ENCODE results near the gene AMN1. TPM values are rescaled to one million over a fixed set of nuclear protein-coding genes. Genes with fewer than 3 reads are reported as not detected.

The AMN1 gene
- total RNA-seq, 2 experiments from 2014 or later: 6.9 to 8.5 TPM

DNA sequence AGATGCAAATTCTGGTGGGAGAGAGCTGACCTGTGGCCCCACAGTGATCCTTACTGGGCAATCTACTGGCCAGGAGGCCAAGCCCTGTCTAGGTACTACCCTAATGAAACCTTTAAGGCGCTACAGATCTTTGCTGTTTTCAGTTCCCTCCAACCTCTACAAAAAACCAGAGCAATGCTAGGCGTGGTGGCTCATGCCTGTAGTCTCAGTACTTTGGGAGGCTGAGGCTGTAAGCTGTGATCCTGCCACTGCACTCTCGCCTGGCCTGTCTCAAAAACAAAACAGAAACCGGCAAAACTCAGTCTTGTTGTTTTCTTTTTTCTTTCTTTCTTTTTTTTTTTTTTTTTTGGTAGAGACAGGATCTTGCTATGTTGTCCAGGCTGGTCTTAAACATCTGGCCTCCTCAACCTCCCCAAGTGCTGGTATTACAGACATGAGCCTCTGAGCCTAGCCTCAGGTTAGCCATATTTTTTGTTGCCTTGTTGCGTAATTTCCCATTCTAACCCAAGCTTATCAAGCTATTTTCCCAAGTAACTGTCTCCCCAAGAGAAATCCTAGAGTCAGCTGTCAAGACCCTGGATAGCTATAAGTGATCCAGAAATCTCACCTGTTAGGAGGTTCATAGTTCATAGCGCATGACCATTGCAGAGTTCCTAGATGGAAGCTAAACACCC is 66.5 kb downstream of the AMN1 start:
- H3K4me1 ChIP-seq (ENCODE audit: insufficient read depth, low read length): peaks cover 12% of the 10 kb centered on the region
- intact Hi-C loops (cut with DNase I, micrococcal nuclease): loop anchor here in 1 of 2 experiments (2.0 kb wide), 1 partner anchor 16 kb away; no protein-coding TSS in a partner anchor
- no peaks in the 10 kb centered on the region for H3K27me3 Mint-ChIP-seq
- H3K9me3 ChIP-seq (ENCODE audit: control insufficient read depth in 1 of 2, insufficient read depth in 1 of 2, low read length in 2 of 2): no peaks in the 10 kb centered on the region
- peaks cover 19% of the 10 kb centered on the region for H3K4me1 Mint-ChIP-seq (ENCODE audit: low read depth)
- H3K27me3 ChIP-seq (ENCODE audit: control insufficient read depth in 1 of 2, insufficient read depth in 2 of 2, low read length in 2 of 2): no peaks in the 10 kb centered on the region
- H3K4me3 Mint-ChIP-seq: peak overlapping the region; percentile 1
- ChIA-PET POLR2A (interaction anchor here (0.6 kb wide), 1 partner anchor 297 kb away, joined by 3 read pairs; the partner anchor contains the start of gene RESF1), CTCF (interaction anchor here (1.5 kb wide), 1 partner anchor 20 kb away, joined by 3 read pairs; no protein-coding TSS in a partner anchor)
- no peak overlapping the region for H3K27ac ChIP-seq (ENCODE audit: low read depth in 1 of 2, low read length in 2 of 2)
- H3K9me3 Mint-ChIP-seq: no peaks in the 10 kb centered on the region
- TF ChIP-seq, protein P1, sequence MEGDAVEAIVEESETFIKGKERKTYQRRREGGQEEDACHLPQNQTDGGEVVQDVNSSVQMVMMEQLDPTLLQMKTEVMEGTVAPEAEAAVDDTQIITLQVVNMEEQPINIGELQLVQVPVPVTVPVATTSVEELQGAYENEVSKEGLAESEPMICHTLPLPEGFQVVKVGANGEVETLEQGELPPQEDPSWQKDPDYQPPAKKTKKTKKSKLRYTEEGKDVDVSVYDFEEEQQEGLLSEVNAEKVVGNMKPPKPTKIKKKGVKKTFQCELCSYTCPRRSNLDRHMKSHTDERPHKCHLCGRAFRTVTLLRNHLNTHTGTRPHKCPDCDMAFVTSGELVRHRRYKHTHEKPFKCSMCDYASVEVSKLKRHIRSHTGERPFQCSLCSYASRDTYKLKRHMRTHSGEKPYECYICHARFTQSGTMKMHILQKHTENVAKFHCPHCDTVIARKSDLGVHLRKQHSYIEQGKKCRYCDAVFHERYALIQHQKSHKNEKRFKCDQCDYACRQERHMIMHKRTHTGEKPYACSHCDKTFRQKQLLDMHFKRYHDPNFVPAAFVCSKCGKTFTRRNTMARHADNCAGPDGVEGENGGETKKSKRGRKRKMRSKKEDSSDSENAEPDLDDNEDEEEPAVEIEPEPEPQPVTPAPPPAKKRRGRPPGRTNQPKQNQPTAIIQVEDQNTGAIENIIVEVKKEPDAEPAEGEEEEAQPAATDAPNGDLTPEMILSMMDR (IDR thresholded peaks at IDR 0.05): no peak
- ATAC-seq (ENCODE audit: poor library complexity) (no peak), DNase-seq (no peak)
- H3K36me3 Mint-ChIP-seq (ENCODE audit: low read depth): peaks cover 4% of the 10 kb centered on the region
- no peak overlapping the region for H3K27ac Mint-ChIP-seq
- no peaks in the 10 kb centered on the region for H3K36me3 ChIP-seq (ENCODE audit: insufficient read depth, low read length)
- no peak overlapping the region for H3K4me3 ChIP-seq (ENCODE audit: low read length)

DNA sequence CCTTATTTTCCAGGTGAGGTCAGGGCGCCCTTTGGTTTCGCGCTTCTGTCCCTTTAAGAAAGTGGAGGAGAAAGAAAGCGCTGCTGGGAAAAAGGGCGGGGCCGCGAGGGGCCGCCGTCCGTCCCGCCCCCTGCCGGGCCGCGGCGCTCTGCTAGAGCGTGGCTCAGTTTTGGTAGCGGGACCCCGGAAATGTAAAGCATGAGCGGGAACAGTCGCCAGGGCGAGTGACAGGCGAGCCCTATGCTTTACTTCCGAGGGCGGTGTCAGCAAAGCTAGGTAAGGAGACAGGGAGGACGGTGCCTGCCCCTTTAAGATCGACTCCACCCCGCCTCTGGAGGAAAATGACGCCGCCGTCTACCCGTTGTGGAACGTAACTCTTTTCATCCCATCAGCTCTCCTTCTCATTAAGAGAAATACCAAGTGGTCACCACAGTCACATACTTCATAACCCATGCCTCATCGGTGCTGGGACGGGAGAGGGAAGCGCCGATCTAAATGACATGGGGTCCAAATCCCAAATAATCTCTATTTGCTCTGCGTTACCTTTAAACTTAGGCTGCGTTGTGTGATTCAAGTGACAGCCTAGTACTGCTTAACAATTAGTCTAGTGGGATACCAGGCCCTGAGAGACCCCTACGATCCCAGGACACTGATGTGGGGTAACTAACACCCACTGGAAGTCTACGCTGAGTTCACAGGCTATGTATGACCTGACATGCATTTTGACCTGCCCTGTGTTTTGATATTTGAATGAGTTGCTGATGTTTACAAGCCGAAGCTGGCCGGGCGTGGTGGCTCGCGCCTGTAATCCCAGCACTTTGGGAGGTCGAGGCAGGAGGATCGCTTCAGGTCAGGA is 69.5 kb downstream of the AMN1 start, which contains the start of gene ETFBKMT:
Gene ETFBKMT (plus strand): TSS at position 602 of the 856 bp plus-strand sequence. CDS start 2,266 bp downstream, outside the sequence.
- Mint-ChIP-seq H3K27ac (peak within 1 kb of the TSS; percentile 97), H3K4me1 (ENCODE audit: low read depth) (peaks cover 19% of the 10 kb centered on the region), H3K27me3 (no peaks in the 10 kb centered on the region), H3K9me3 (no peaks in the 10 kb centered on the region), H3K36me3 (ENCODE audit: low read depth) (peaks cover 4% of the 10 kb centered on the region), H3K4me3 (peak within 1 kb of the TSS; percentile 99)
- Histone ChIP-seq H3K36me3 (ENCODE audit: insufficient read depth, low read length) (no peaks in the 10 kb centered on the region), H3K4me1 (ENCODE audit: insufficient read depth, low read length) (peaks cover 12% of the 10 kb centered on the region), H3K27me3 (ENCODE audit: control insufficient read depth in 1 of 2, insufficient read depth in 2 of 2, low read length in 2 of 2) (no peaks in the 10 kb centered on the region), H3K9me3 (ENCODE audit: control insufficient read depth in 1 of 2, insufficient read depth in 1 of 2, low read length in 2 of 2) (no peaks in the 10 kb centered on the region), H3K27ac (ENCODE audit: low read depth in 1 of 2, low read length in 2 of 2) (peak within 1 kb of the TSS; percentile 68 to 91), H3K4me3 (ENCODE audit: low read length) (peak within 1 kb of the TSS; percentile 68)
- TF ChIP-seq, protein P1 (IDR thresholded peaks at IDR 0.05): no peak
- DNase-seq (peak; percentile 83 to 97 (median 90)), ATAC-seq (ENCODE audit: poor library complexity) (peak; percentile 97)
- POLR2A ChIA-PET: interaction anchor here (0.7 to 4.4 kb wide), 16 partner anchors 23 to 1096 kb away, joined by 3 to 52 read pairs (median 4); partner anchors contain the start of genes AMN1, RESF1, SINHCAF and YARS2
- CTCF ChIA-PET: interaction anchor here (1.0 to 2.0 kb wide), 4 partner anchors 23 to 304 kb away, joined by 3 to 5 read pairs (median 5); partner anchors contain the start of genes AMN1 and RESF1
- intact Hi-C loops (cut with DNase I, micrococcal nuclease): loop anchor here (1.0 to 10.0 kb wide), 14 partner anchors 23 to 1095 kb away; partner anchors contain the start of genes AMN1 (in 1 of the 2), BICD1 (in 1 of the 2), CAPRIN2 (in 1 of the 2) and DNM1L (in 1 of the 2)

Measured in CD4-positive, alpha-beta T cell (primary cell).